Panc1 (cell line): ENCODE results near the gene PRMT9. TPM values are rescaled to one million over a fixed set of nuclear protein-coding genes. Genes with fewer than 3 reads are reported as not detected.

ENCODE experiments used
- ATAC-seq: fragments of 200-7000 bp; cut with Tn5 transposase; 2 replicates; pipeline ENCODE4 v1.9.1; 2020; ENCODE audit warnings: mild to moderate bottlenecking, moderate library complexity
- BruUV-seq: library from RNA; stranded (reverse); fragments of 400-500 nt; replicated peaks from 2 replicates; lab custom pipeline; 2021; lab: Mats Ljungman, UMichigan
- CTCF ChIA-PET: fragments of 300-600 bp; sonication (Branson Sonifier 250); formaldehyde crosslinking; loops from one replicate; lab custom pipeline; 2022; ENCODE audit warnings: antibody characterized with exemption; lab: Charles Lee
- POLR2A ChIA-PET: fragments of 300-600 bp; sonication (Branson Sonifier 250); formaldehyde crosslinking; loops from one replicate; lab custom pipeline; 2022; ENCODE audit warnings: antibody characterized with exemption; lab: Charles Lee
- DNase-seq: peaks from one replicate; pipeline ENCODE4 v3.0.0-alpha.2; 2010; ENCODE audit warnings: low read depth, low spot score
- H3K27ac ChIP-seq: 2 replicates; pipeline ENCODE4 v1.5.1; 2011; ENCODE audit warnings: mild to moderate bottlenecking, low read length, inconsistent platforms
- H3K27me3 ChIP-seq: fragments of 200-500 bp; sonication (Bioruptor generic); 2 replicates; pipeline ENCODE4 v1.6.0; 2014; ENCODE audit warnings: low read length, inconsistent platforms; ENCODE audit not compliant: control insufficient read depth, insufficient read depth
- H3K36me3 ChIP-seq: fragments of 200-500 bp; sonication (Bioruptor generic); 2 replicates; pipeline ENCODE4 v1.5.1; 2014; ENCODE audit warnings: inconsistent platforms, mild to moderate bottlenecking, low read length, moderate library complexity; ENCODE audit not compliant: control insufficient read depth, insufficient read depth
- H3K4me1 ChIP-seq: 2 replicates; pipeline ENCODE4 v1.5.1; 2011; ENCODE audit warnings: inconsistent platforms, mild to moderate bottlenecking, low read length, moderate library complexity; ENCODE audit not compliant: control insufficient read depth, insufficient read depth
- H3K4me3 ChIP-seq, 2 experiments: 2 replicates each; pipeline ENCODE4 v1.5.1; 2011 to 2012; ENCODE audit warnings: low read depth in 2 of 2, low read length in 2 of 2, mild to moderate bottlenecking in 2 of 2, inconsistent platforms in 1 of 2, moderate library complexity in 1 of 2
- H3K9me3 ChIP-seq: fragments of 200-500 bp; sonication (Bioruptor generic); 2 replicates; pipeline ENCODE4 v1.5.1; 2014; ENCODE audit warnings: low read depth, mild to moderate bottlenecking, inconsistent platforms, low read length, moderate library complexity; ENCODE audit not compliant: control insufficient read depth, insufficient read depth
- POLR2AphosphoS5 ChIP-seq: IDR thresholded peaks from 2 replicates; pipeline ENCODE4 v1.6.1; 2012; ENCODE audit warnings: mild to moderate bottlenecking, low read depth, low read length, moderate library complexity
- SIN3A ChIP-seq: IDR thresholded peaks from 2 replicates; pipeline ENCODE4 v1.6.1; 2012; ENCODE audit warnings: low read depth, mild to moderate bottlenecking, low read length, moderate library complexity, borderline replicate concordance; ENCODE audit not compliant: insufficient read depth
- TCF7L2 ChIP-seq: IDR thresholded peaks from 2 replicates; pipeline ENCODE4 v1.6.1; 2011; ENCODE audit warnings: mild to moderate bottlenecking, low read depth, low read length, inconsistent platforms
- in situ Hi-C: cut with HindIII; loops from 2 replicates; pipeline ENCODE4 v1.10.0; 2016; ENCODE audit warnings: low sequenced_read_pairs, low pct_unique_long_range_greater_than_20kb
- intact Hi-C: fragments of 100-400 bp; cut with micrococcal nuclease; formaldehyde crosslinking; loops from one replicate; pipeline ENCODE4 v1.10.0; 2022; ENCODE audit not compliant: unreplicated experiment
- total RNA-seq: library from RNA; stranded (reverse); gene quantifications from one replicate; pipeline ENCODE4 v1.2.1, GENCODE V29; 2021; ENCODE audit not compliant: unreplicated experiment
- TF ChIP-seq, protein P1 (sequence below), 2 experiments: IDR thresholded peaks; 2 replicates each; pipeline ENCODE4 v1.6.1; 2011 to 2012; ENCODE audit warnings: low read depth in 2 of 2, control low read depth in 1 of 2, low read length in 1 of 2, mild to moderate bottlenecking in 1 of 2, moderate library complexity in 1 of 2; ENCODE audit not compliant: insufficient read depth in 1 of 2
- TF ChIP-seq, protein P2 (sequence below): fragments of 450-650 bp; IDR thresholded peaks from 2 replicates; pipeline ENCODE4 v1.5.1; 2017; ENCODE audit warnings: mild to moderate bottlenecking

The PRMT9 gene
- total RNA-seq, 1 experiment from 2014 or later = 4.4 TPM

DNA sequence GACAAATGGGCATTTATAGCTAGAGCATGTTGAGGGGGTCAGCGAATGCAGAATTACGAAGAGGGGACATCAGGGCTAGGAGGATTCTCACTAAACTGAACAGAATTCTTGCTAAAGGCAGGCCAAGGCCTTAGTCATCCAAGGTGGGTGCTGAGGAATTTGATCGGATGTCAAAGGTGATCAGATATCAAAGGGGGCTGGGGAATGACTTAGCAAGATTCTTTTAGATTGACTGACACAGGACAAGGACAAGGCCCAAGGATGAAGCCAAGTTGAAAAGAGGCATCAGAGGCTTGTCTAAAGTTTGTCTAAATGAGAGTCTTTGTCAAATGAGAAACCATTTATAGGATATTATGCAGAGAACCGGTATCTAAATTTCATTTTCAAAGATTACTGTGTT, 57.1 kb downstream of the PRMT9 start:
- Histone ChIP-seq H3K9me3 (no peaks in the 10 kb centered on the region), H3K4me3 (no peak overlapping the region), H3K27ac (no peak overlapping the region), H3K27me3 (no peaks in the 10 kb centered on the region), H3K36me3 (peaks cover 30% of the 10 kb centered on the region), H3K4me1 (no peaks in the 10 kb centered on the region)
- ATAC-seq (no peak), DNase-seq (no peak)
- intact Hi-C loops = no loop called here
- POLR2A ChIA-PET = no interaction called here
- CTCF ChIA-PET = no interaction called here
- BruUV-seq = no TSS peak
- TF ChIP-seq TCF7L2 = no peak
- TF ChIP-seq POLR2AphosphoS5 = no peak
- TF ChIP-seq, protein P1, sequence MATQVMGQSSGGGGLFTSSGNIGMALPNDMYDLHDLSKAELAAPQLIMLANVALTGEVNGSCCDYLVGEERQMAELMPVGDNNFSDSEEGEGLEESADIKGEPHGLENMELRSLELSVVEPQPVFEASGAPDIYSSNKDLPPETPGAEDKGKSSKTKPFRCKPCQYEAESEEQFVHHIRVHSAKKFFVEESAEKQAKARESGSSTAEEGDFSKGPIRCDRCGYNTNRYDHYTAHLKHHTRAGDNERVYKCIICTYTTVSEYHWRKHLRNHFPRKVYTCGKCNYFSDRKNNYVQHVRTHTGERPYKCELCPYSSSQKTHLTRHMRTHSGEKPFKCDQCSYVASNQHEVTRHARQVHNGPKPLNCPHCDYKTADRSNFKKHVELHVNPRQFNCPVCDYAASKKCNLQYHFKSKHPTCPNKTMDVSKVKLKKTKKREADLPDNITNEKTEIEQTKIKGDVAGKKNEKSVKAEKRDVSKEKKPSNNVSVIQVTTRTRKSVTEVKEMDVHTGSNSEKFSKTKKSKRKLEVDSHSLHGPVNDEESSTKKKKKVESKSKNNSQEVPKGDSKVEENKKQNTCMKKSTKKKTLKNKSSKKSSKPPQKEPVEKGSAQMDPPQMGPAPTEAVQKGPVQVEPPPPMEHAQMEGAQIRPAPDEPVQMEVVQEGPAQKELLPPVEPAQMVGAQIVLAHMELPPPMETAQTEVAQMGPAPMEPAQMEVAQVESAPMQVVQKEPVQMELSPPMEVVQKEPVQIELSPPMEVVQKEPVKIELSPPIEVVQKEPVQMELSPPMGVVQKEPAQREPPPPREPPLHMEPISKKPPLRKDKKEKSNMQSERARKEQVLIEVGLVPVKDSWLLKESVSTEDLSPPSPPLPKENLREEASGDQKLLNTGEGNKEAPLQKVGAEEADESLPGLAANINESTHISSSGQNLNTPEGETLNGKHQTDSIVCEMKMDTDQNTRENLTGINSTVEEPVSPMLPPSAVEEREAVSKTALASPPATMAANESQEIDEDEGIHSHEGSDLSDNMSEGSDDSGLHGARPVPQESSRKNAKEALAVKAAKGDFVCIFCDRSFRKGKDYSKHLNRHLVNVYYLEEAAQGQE (IDR thresholded peaks at IDR 0.05; ENCODE audit: insufficient read depth in 1 of 2, low read depth in 2 of 2, low read length in 1 of 2) = no peak
- in situ Hi-C loops = no loop called here

DNA sequence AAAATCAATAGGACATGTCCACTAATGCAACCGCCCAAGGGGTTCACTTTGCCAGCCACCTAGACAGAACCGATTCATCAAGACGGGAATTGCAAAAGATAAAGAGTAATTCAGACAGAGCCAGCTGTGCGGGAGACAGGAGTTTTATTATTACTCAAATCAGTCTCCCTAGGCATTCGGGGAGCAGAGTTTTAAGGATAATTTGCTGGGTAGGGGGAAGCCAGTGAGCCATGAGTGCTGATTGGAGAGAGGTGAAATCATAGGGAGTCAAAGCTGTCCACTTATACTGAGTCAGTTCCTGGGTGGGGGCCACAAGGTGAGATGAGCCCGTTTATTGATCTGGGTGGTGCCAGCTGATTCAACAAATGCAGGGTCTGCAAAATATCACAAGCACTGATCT, 58.2 kb downstream of the PRMT9 start:
- Histone ChIP-seq H3K27ac (no peak overlapping the region), H3K36me3 (peaks cover 24% of the 10 kb centered on the region), H3K4me3 (no peak overlapping the region), H3K4me1 (no peaks in the 10 kb centered on the region; the same call in 1 of the 2 replicates), H3K27me3 (no peaks in the 10 kb centered on the region), H3K9me3 (no peaks in the 10 kb centered on the region)
- ATAC-seq (no peak), DNase-seq (no peak)
- ChIA-PET CTCF (no interaction called here), POLR2A (no interaction called here)
- in situ Hi-C loops (no loop called here), intact Hi-C loops (no loop called here)
- TF ChIP-seq TCF7L2 = no peak
- no peak for TF ChIP-seq POLR2AphosphoS5
- TF ChIP-seq, protein P1 (IDR thresholded peaks at IDR 0.05; ENCODE audit: insufficient read depth in 1 of 2, low read depth in 2 of 2, low read length in 1 of 2) = no peak
- TF ChIP-seq, protein P2, sequence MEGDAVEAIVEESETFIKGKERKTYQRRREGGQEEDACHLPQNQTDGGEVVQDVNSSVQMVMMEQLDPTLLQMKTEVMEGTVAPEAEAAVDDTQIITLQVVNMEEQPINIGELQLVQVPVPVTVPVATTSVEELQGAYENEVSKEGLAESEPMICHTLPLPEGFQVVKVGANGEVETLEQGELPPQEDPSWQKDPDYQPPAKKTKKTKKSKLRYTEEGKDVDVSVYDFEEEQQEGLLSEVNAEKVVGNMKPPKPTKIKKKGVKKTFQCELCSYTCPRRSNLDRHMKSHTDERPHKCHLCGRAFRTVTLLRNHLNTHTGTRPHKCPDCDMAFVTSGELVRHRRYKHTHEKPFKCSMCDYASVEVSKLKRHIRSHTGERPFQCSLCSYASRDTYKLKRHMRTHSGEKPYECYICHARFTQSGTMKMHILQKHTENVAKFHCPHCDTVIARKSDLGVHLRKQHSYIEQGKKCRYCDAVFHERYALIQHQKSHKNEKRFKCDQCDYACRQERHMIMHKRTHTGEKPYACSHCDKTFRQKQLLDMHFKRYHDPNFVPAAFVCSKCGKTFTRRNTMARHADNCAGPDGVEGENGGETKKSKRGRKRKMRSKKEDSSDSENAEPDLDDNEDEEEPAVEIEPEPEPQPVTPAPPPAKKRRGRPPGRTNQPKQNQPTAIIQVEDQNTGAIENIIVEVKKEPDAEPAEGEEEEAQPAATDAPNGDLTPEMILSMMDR = no peak
- TF ChIP-seq SIN3A = no peak
- no TSS peak for BruUV-seq
